Spinal cord (tissue), 10 donors: ENCODE measurements around the gene PEA15. TPM values are rescaled to one million over a fixed set of nuclear protein-coding genes. Genes with fewer than 3 reads are reported as not detected.

Source experiments
- DNase-seq, 6 donors: peaks; one replicate each; pipeline versions ENCODE4 v3.0.0 to v3.0.0-alpha.2; 2013 to 2015; ENCODE audit warnings: low spot score in 6 of 6, low read depth in 4 of 6
- H3K27ac ChIP-seq: one replicate; pipeline ENCODE4 v1.5.1; 2013; ENCODE audit warnings: low read depth, low read length, control low read depth
- H3K27me3 ChIP-seq: one replicate; pipeline ENCODE4 v1.6.1; 2013; ENCODE audit warnings: low read length; ENCODE audit not compliant: control insufficient read depth, insufficient read depth
- H3K36me3 ChIP-seq: one replicate; pipeline ENCODE4 v1.6.1; 2013; ENCODE audit warnings: low read length; ENCODE audit not compliant: control insufficient read depth, insufficient read depth
- H3K4me1 ChIP-seq: one replicate; pipeline ENCODE4 v1.6.1; 2013; ENCODE audit warnings: low read length; ENCODE audit not compliant: control insufficient read depth, insufficient read depth
- H3K4me3 ChIP-seq: one replicate; pipeline ENCODE4 v1.5.1; 2013; ENCODE audit warnings: low read depth, low read length, control low read depth
- H3K9me3 ChIP-seq: one replicate; pipeline ENCODE4 v1.6.1; 2013; ENCODE audit warnings: low read length; ENCODE audit not compliant: control insufficient read depth, insufficient read depth
- WGBS: methylation state at CpG from one replicate; pipeline ENCODE4 v1.1.5; 2013; ENCODE audit warnings: missing lambda C conversion rate; ENCODE audit not compliant: insufficient coverage; 5-methylcytosine and 5-hydroxymethylcytosine counted together
- polyA plus RNA-seq, 2 donors: library from polyadenylated mRNA; unstranded; fragments of 120-200 nt; gene quantifications; one replicate each; pipeline ENCODE4 v1.2.1, GENCODE V29; 2013; ENCODE audit not compliant: insufficient read length in 2 of 2
- total RNA-seq, 2 donors: library from RNA; depleted of rRNA in 1 of 2; stranded (reverse); fragments of 120-200 nt in 1 of 2; fragments of >200 nt in 1 of 2; gene quantifications; one replicate each; pipeline versions ENCODE4 v1.2.3 to v1.2.4, GENCODE V29; 2013 to 2014
- donor health status: healthy.

Gene PEA15
- total and polyA plus RNA-seq, 4 donors, result 135 to 919 (median 445) TPM

GRCh38 chr1:160216301-160216700, 11.1 kb downstream of the PEA15 start:
- no peak overlapping the region for H3K4me3 ChIP-seq
- no peak for DNase-seq
- H3K9me3 ChIP-seq, result no peaks in the 10 kb centered on the region
- H3K36me3 ChIP-seq, result peaks cover 53% of the 10 kb centered on the region
- peaks cover 27% of the 10 kb centered on the region for H3K4me1 ChIP-seq
- no peaks in the 10 kb centered on the region for H3K27me3 ChIP-seq
- H3K27ac ChIP-seq, result no peak overlapping the region

- no peak overlapping the region for H3K4me3 ChIP-seq
- peak in 2 of 6 donors; percentile 39 to 61 for DNase-seq
- no peaks in the 10 kb centered on the region for H3K27me3 ChIP-seq
- H3K9me3 ChIP-seq, result no peaks in the 10 kb centered on the region
- peaks cover 23% of the 10 kb centered on the region for H3K4me1 ChIP-seq
- H3K36me3 ChIP-seq, result peaks cover 50% of the 10 kb centered on the region
- peak overlapping the region; percentile 45 for H3K27ac ChIP-seq
- 47% methylated on average over 6 of the region's 10 CpGs for WGBS
Measured at GRCh38 chr1:160217481-160218051, 12.4 kb downstream of the PEA15 start.

- H3K27me3 ChIP-seq, result no peaks in the 10 kb centered on the region
- peaks cover 23% of the 10 kb centered on the region for H3K4me1 ChIP-seq
- H3K27ac ChIP-seq, result peak overlapping the region; percentile 54
- peak in 3 of 6 donors; percentile 35 to 86 (median 85) for DNase-seq
- no peak overlapping the region for H3K4me3 ChIP-seq
- 28% methylated on average over 3 of the region's 4 CpGs for WGBS
- H3K9me3 ChIP-seq, result no peaks in the 10 kb centered on the region
- peaks cover 44% of the 10 kb centered on the region for H3K36me3 ChIP-seq
Measured at GRCh38 chr1:160219062-160219929, 14.1 kb downstream of the PEA15 start.

GRCh38 chr1:160220301-160220700, 15.1 kb downstream of the PEA15 start:
- 75% methylated on average over 2 of the region's 2 CpGs for WGBS
- no peak for DNase-seq
- Histone ChIP-seq H3K27me3 (no peaks in the 10 kb centered on the region), H3K9me3 (no peaks in the 10 kb centered on the region), H3K27ac (no peak overlapping the region), H3K36me3 (peaks cover 43% of the 10 kb centered on the region), H3K4me3 (no peak overlapping the region), H3K4me1 (peaks cover 23% of the 10 kb centered on the region)

- DNase-seq, result no peak
- H3K9me3 ChIP-seq, result no peaks in the 10 kb centered on the region
- peaks cover 23% of the 10 kb centered on the region for H3K4me1 ChIP-seq
- no peak overlapping the region for H3K27ac ChIP-seq
- H3K36me3 ChIP-seq, result peaks cover 43% of the 10 kb centered on the region
- H3K27me3 ChIP-seq, result no peaks in the 10 kb centered on the region
- H3K4me3 ChIP-seq, result no peak overlapping the region
Measured at GRCh38 chr1:160221089-160221488, 15.9 kb downstream of the PEA15 start.

GRCh38 chr1:160222546-160222945, 17.4 kb downstream of the PEA15 start:
- DNase-seq, result no peak
- 80% methylated on average over 1 of the region's 3 CpGs for WGBS
- no peaks in the 10 kb centered on the region for H3K9me3 ChIP-seq
- H3K4me3 ChIP-seq, result no peak overlapping the region
- H3K36me3 ChIP-seq, result peaks cover 45% of the 10 kb centered on the region
- no peaks in the 10 kb centered on the region for H3K27me3 ChIP-seq
- H3K4me1 ChIP-seq, result peaks cover 17% of the 10 kb centered on the region
- no peak overlapping the region for H3K27ac ChIP-seq

GRCh38 chr1:160224606-160225005, 19.4 kb downstream of the PEA15 start:
- 93% methylated on average over 2 of the region's 2 CpGs for WGBS
- Histone ChIP-seq H3K27ac (no peak overlapping the region), H3K27me3 (no peaks in the 10 kb centered on the region), H3K9me3 (no peaks in the 10 kb centered on the region), H3K4me1 (peaks cover 3% of the 10 kb centered on the region), H3K4me3 (no peak overlapping the region), H3K36me3 (peaks cover 49% of the 10 kb centered on the region)
- no peak for DNase-seq

GRCh38 chr1:160225345-160225744, 20.2 kb downstream of the PEA15 start:
- DNase-seq, result no peak
- no CpG with 5 or more reads among the region's 2 CpGs for WGBS
- no peak overlapping the region for H3K4me3 ChIP-seq
- H3K36me3 ChIP-seq, result peaks cover 50% of the 10 kb centered on the region
- no peaks in the 10 kb centered on the region for H3K27me3 ChIP-seq
- H3K4me1 ChIP-seq, result no peaks in the 10 kb centered on the region
- no peak overlapping the region for H3K27ac ChIP-seq
- H3K9me3 ChIP-seq, result no peaks in the 10 kb centered on the region

- H3K27me3 ChIP-seq, result no peaks in the 10 kb centered on the region
- WGBS, result no CpG with 5 or more reads among the region's 2 CpGs
- H3K27ac ChIP-seq, result no peak overlapping the region
- no peak overlapping the region for H3K4me3 ChIP-seq
- H3K36me3 ChIP-seq, result peaks cover 56% of the 10 kb centered on the region
- no peaks in the 10 kb centered on the region for H3K9me3 ChIP-seq
- no peaks in the 10 kb centered on the region for H3K4me1 ChIP-seq
- no peak for DNase-seq
Measured at GRCh38 chr1:160226623-160227022, 21.4 kb downstream of the PEA15 start.

- 93% methylated on average over 3 of the region's 4 CpGs for WGBS
- Histone ChIP-seq H3K27me3 (no peaks in the 10 kb centered on the region), H3K27ac (no peak overlapping the region), H3K4me1 (no peaks in the 10 kb centered on the region), H3K36me3 (peaks cover 58% of the 10 kb centered on the region), H3K4me3 (no peak overlapping the region), H3K9me3 (no peaks in the 10 kb centered on the region)
- no peak for DNase-seq
Measured at GRCh38 chr1:160227034-160227433, 21.9 kb downstream of the PEA15 start.
